ENCODE results near the gene NARF. TPM values are rescaled to one million over a fixed set of nuclear protein-coding genes. Genes with fewer than 3 reads are reported as not detected.

The NARF gene
- total RNA-seq, 1 donor from 2014 or later: 65.7 TPM

DNA sequence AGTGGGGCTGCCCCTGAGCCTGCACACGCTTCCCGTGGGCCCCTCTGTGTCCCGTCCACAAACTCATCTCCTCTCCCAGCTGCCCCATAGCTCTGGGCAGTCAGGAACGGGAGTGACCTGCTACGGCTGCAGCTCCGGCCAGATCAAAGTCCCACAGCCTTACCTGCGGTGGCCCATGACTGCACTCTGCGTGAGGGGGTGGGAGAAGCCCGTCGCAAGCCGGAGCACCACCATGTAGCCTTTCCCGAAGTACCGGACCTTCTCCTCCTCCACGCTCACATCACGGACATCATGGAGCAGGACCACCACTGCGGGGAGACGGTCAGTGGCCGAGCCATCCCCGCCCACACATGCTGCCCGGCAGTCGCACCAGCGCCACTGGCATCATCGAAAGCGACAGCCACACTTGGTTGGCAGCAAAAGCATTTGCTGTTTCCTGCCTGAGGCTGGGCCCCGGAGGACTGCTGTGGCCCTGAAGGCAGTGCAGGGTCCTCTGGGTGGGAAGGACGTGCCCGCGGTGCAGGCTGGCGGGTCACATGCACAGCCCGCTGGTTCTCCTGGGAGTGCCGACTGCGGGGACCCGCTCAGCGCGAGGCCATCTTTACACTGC lies 14.2 kb upstream of the NARF start:
- no peak for DNase-seq (ENCODE audit: extremely low spot score, unreplicated experiment)
- peaks cover 9% of the 10 kb centered on the region for H3K4me1 Mint-ChIP-seq (ENCODE audit: unreplicated experiment)
- TF ChIP-seq, protein P1, sequence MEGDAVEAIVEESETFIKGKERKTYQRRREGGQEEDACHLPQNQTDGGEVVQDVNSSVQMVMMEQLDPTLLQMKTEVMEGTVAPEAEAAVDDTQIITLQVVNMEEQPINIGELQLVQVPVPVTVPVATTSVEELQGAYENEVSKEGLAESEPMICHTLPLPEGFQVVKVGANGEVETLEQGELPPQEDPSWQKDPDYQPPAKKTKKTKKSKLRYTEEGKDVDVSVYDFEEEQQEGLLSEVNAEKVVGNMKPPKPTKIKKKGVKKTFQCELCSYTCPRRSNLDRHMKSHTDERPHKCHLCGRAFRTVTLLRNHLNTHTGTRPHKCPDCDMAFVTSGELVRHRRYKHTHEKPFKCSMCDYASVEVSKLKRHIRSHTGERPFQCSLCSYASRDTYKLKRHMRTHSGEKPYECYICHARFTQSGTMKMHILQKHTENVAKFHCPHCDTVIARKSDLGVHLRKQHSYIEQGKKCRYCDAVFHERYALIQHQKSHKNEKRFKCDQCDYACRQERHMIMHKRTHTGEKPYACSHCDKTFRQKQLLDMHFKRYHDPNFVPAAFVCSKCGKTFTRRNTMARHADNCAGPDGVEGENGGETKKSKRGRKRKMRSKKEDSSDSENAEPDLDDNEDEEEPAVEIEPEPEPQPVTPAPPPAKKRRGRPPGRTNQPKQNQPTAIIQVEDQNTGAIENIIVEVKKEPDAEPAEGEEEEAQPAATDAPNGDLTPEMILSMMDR (IDR thresholded peaks at IDR 0.05): no peak
- H3K36me3 Mint-ChIP-seq (ENCODE audit: unreplicated experiment): peaks cover 4% of the 10 kb centered on the region
- no peaks in the 10 kb centered on the region for H3K9me3 Mint-ChIP-seq (ENCODE audit: unreplicated experiment)
- no peaks in the 10 kb centered on the region for H3K27me3 Mint-ChIP-seq (ENCODE audit: unreplicated experiment)
- no peak overlapping the region for H3K27ac Mint-ChIP-seq (ENCODE audit: unreplicated experiment)
- H3K4me3 Mint-ChIP-seq (ENCODE audit: unreplicated experiment): no peak overlapping the region

DNA sequence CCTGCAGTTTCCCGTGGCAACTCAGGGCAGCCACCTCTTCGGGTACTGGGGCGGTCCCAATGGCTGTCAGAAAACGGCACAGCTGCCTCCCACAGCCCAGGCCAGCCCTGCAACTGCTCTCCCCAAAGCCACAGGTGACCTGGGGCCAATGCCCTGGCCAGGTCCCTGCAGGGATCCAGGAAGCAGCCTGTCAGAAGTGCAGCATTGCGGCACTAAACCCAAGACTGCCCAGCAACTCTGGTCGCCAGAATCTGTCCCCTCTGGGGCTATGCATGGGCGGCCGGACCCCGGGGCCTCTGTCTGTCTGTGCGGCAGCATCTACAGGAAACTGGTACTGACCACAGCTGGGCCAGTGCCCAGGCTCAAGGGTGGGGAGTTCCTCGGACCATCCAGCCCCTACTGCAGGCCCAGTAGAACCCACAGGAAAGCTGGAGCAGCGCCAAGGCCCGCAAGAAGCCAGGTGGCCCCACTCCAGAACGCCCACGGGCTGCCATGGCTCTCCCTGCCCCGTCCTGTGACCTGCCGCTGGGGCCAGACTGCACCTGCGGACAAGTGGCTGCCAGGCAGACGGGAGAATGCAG lies 13.5 kb upstream of the NARF start:
- TF ChIP-seq, protein P1 (IDR thresholded peaks at IDR 0.05): no peak
- no peak overlapping the region for H3K27ac Mint-ChIP-seq (ENCODE audit: unreplicated experiment)
- no peaks in the 10 kb centered on the region for H3K9me3 Mint-ChIP-seq (ENCODE audit: unreplicated experiment)
- H3K27me3 Mint-ChIP-seq (ENCODE audit: unreplicated experiment): no peaks in the 10 kb centered on the region
- no peak overlapping the region for H3K4me3 Mint-ChIP-seq (ENCODE audit: unreplicated experiment)
- peaks cover 4% of the 10 kb centered on the region for H3K36me3 Mint-ChIP-seq (ENCODE audit: unreplicated experiment)
- H3K4me1 Mint-ChIP-seq (ENCODE audit: unreplicated experiment): peaks cover 15% of the 10 kb centered on the region
- no peak for DNase-seq (ENCODE audit: extremely low spot score, unreplicated experiment)

DNA sequence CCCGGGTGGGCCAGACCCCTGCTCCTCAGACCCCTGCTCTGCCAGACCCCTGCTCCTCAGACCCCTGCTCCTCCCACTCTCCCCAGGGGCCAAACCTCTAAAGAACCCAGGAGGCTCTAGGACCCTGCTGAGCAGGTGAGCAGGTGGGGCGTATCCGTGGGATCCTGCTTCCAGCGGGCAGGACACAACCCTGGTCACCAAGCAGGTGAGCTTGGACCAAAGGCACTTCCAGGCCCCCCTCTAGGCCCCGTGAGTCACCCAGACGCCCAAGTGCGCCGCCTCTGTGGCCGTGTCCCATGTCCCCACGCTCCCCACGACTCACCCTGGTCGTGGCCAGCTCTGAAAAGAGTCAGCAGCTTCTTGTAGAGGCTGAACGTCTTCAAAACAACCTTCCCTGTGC lies 13.0 kb upstream of the NARF start:
- peaks cover 16% of the 10 kb centered on the region for H3K4me1 Mint-ChIP-seq (ENCODE audit: unreplicated experiment)
- no peaks in the 10 kb centered on the region for H3K9me3 Mint-ChIP-seq (ENCODE audit: unreplicated experiment)
- no peaks in the 10 kb centered on the region for H3K27me3 Mint-ChIP-seq (ENCODE audit: unreplicated experiment)
- TF ChIP-seq, protein P1 (IDR thresholded peaks at IDR 0.05): no peak
- peaks cover 4% of the 10 kb centered on the region for H3K36me3 Mint-ChIP-seq (ENCODE audit: unreplicated experiment)
- DNase-seq (ENCODE audit: extremely low spot score, unreplicated experiment): no peak
- no peak overlapping the region for H3K27ac Mint-ChIP-seq (ENCODE audit: unreplicated experiment)
- no peak overlapping the region for H3K4me3 Mint-ChIP-seq (ENCODE audit: unreplicated experiment)

DNA sequence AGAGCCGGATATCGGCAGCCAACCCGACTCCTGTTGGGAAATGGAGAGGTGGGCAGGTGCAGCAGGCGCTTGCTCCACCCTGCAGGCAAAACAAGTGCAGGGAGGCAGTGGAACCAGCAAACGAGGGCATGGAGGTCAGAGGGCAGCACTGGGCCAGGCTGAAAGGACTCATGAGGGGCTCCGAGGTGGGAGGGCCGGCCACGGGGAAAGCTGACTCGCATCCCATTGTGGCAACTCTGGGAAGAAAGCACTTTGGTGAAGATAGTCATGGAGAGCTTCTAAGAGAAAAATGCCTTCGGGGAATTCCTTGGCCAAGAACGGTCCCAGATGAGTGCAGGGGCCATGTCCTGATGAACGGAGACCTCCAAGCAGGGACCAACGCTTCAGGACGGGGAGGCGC lies 12.4 kb upstream of the NARF start:
- Mint-ChIP-seq H3K9me3 (ENCODE audit: unreplicated experiment) (no peaks in the 10 kb centered on the region), H3K4me3 (ENCODE audit: unreplicated experiment) (no peak overlapping the region)
- DNase-seq (ENCODE audit: extremely low spot score, unreplicated experiment): no peak

DNA sequence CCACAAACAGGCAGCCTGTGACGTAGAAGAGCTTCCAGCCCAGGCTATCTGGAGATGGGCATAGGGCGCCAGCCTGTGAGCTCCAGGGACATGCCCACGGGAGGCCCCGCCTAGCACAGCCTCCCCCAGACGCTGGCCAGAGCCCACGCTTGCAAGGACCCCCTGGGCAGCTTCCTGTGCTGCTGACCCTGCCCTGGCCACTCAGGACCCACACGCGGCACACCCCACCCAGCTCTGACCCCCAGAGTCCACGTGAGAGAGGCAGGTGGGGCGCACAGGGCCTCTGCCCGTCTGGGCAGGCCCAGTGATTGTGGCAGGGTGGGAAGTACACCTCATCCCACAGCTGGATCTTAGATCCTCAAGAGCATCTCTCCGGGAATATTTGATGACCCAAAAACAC lies 11.9 kb upstream of the NARF start:
- no peak for DNase-seq (ENCODE audit: extremely low spot score, unreplicated experiment)
- Mint-ChIP-seq H3K27ac (ENCODE audit: unreplicated experiment) (no peak overlapping the region), H3K36me3 (ENCODE audit: unreplicated experiment) (peaks cover 4% of the 10 kb centered on the region)

More for the DNA sequence above, 12.4 kb upstream of the NARF start:
- H3K27ac Mint-ChIP-seq (ENCODE audit: unreplicated experiment): no peak overlapping the region
- TF ChIP-seq, protein P1 (IDR thresholded peaks at IDR 0.05): no peak
- peaks cover 4% of the 10 kb centered on the region for H3K36me3 Mint-ChIP-seq (ENCODE audit: unreplicated experiment)
- peaks cover 16% of the 10 kb centered on the region for H3K4me1 Mint-ChIP-seq (ENCODE audit: unreplicated experiment)
- H3K27me3 Mint-ChIP-seq (ENCODE audit: unreplicated experiment): no peaks in the 10 kb centered on the region

More for the DNA sequence above, 11.9 kb upstream of the NARF start:
- Mint-ChIP-seq H3K4me3 (ENCODE audit: unreplicated experiment) (no peak overlapping the region), H3K9me3 (ENCODE audit: unreplicated experiment) (no peaks in the 10 kb centered on the region), H3K27me3 (ENCODE audit: unreplicated experiment) (no peaks in the 10 kb centered on the region), H3K4me1 (ENCODE audit: unreplicated experiment) (peaks cover 21% of the 10 kb centered on the region)
- TF ChIP-seq, protein P1 (IDR thresholded peaks at IDR 0.05): no peak

Data from osteocyte (in vitro differentiated cells).